ENCODE measurements around the gene LSP1.

DNA sequence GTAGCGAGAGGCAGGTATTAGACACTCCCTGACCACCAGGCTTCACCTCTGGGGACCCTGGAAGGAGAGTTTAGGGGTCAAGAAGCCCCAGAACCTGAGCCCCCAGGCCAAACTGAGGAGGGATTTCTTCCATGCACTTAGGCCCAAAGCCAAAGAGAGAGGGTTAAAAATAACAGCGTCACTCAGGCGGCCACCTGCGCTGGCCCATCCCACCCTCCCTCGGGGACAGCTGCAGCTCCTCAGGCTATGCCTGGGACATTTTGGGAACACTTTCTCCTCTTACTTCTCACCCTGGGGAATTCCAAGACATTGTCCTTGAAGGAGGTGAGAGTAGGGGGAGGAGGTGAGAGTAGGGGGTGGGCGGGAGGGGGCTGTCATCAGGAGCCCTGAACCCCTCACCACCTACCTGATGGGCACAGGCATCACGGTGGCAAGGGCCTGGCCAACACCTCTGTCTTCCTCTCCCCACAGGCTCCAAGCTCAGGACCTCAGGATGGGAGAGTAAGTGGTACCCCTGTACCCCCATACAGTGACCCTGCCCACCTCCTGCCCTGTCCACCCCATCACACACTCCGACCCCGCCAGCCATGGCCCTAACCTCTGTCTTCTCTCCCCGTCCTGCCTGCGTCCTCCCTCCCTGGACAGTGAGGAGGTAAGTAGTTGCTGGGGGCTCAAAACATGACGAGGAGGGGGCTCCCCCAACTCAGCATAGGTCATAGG lies 13.5 kb upstream of the LSP1 start:
- TF ChIP-seq, protein P1, sequence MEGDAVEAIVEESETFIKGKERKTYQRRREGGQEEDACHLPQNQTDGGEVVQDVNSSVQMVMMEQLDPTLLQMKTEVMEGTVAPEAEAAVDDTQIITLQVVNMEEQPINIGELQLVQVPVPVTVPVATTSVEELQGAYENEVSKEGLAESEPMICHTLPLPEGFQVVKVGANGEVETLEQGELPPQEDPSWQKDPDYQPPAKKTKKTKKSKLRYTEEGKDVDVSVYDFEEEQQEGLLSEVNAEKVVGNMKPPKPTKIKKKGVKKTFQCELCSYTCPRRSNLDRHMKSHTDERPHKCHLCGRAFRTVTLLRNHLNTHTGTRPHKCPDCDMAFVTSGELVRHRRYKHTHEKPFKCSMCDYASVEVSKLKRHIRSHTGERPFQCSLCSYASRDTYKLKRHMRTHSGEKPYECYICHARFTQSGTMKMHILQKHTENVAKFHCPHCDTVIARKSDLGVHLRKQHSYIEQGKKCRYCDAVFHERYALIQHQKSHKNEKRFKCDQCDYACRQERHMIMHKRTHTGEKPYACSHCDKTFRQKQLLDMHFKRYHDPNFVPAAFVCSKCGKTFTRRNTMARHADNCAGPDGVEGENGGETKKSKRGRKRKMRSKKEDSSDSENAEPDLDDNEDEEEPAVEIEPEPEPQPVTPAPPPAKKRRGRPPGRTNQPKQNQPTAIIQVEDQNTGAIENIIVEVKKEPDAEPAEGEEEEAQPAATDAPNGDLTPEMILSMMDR (IDR thresholded peaks at IDR 0.05) = no peak
- TF ChIP-seq POLR2A (IDR thresholded peaks at IDR 0.05) (no peak), POLR2AphosphoS5 (IDR thresholded peaks at IDR 0.05) (no peak)
